Erythroblast (primary cell): ENCODE measurements around the gene SLC5A8.

Source experiments
- DNase-seq, 2 experiments: peaks; one replicate each; lab custom pipeline; 2025; lab: John Stamatoyannopoulos, UW
- GATA1 ChIP-seq: IDR thresholded peaks from 2 replicates; pipeline ENCODE4 v1.6.1; 2011; ENCODE audit warnings: low read depth, mild to moderate bottlenecking, control low read depth, low read length, moderate library complexity
- POLR2A ChIP-seq: IDR thresholded peaks from 2 replicates; pipeline ENCODE4 v1.6.1; 2011; ENCODE audit warnings: mild to moderate bottlenecking, low read length

The SLC5A8 gene, protein sequence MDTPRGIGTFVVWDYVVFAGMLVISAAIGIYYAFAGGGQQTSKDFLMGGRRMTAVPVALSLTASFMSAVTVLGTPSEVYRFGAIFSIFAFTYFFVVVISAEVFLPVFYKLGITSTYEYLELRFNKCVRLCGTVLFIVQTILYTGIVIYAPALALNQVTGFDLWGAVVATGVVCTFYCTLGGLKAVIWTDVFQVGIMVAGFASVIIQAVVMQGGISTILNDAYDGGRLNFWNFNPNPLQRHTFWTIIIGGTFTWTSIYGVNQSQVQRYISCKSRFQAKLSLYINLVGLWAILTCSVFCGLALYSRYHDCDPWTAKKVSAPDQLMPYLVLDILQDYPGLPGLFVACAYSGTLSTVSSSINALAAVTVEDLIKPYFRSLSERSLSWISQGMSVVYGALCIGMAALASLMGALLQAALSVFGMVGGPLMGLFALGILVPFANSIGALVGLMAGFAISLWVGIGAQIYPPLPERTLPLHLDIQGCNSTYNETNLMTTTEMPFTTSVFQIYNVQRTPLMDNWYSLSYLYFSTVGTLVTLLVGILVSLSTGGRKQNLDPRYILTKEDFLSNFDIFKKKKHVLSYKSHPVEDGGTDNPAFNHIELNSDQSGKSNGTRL

DNA sequence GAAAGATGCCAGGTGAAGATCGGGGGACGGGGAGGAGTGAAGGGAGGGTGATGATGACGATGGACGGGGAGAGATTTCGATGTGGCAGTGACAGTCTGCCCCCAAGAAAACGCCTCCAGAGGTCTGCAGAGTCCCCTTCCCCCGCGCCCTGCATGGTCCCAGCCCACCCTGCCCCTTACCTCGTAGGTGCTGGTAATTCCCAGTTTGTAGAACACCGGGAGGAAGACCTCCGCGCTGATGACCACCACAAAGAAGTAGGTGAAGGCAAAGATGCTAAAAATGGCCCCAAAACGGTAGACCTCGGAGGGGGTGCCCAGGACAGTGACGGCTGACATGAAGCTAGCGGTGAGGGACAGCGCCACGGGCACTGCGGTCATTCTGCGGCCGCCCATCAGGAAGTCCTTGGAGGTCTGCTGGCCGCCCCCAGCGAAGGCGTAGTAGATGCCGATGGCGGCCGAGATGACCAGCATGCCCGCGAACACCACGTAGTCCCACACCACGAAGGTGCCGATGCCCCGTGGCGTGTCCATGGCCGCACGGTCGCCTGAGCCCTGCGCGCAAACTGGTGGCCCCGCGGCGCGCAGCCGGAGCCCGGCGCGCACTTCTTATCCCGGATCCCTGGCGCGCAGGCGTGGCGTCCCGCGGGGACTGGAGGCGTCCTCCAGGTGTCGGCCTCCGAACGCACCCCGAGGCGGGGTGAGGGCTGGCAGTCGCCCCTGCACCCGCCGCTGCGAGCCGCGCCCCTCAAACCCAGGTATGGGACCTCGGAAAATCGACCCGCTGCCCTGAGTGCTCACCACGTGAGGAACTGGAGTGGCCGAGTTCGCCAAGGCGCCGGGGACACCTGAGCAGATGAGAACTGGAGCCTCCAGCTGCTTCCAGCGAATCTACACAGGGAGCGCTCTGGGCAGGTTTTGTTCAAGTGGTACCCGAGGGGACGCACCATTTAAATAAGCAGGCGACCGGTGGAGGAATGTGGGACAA, at the start of gene SLC5A8:
Gene SLC5A8 (minus strand): TSS at position 920 of the 984 bp plus-strand sequence. CDS start 390 bp downstream, at position 530.
- no peak for DNase-seq
- no peak for TF ChIP-seq POLR2A
- no peak for TF ChIP-seq GATA1

DNA sequence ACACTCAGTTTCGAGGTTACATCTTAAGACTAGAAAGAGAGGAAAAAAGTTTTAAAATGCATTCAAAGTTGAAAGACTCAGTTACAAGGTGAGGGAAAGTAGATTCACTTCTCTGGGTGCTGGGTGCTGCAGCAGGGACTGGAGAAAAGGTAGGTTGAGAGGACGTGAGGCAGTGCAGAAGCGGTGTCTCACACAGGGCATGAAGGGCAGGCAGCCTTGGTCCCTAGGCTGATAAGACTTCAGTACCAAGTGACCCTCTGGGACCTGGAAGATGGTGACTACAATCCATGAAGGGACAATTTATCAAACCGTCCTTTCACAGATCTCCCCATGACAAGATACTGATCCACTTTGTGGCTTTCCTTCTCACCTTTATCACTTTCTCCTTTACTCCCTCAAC, 47.3 kb upstream of the SLC5A8 start:
- DNase-seq: no peak
- TF ChIP-seq POLR2A: no peak
- no peak for TF ChIP-seq GATA1

DNA sequence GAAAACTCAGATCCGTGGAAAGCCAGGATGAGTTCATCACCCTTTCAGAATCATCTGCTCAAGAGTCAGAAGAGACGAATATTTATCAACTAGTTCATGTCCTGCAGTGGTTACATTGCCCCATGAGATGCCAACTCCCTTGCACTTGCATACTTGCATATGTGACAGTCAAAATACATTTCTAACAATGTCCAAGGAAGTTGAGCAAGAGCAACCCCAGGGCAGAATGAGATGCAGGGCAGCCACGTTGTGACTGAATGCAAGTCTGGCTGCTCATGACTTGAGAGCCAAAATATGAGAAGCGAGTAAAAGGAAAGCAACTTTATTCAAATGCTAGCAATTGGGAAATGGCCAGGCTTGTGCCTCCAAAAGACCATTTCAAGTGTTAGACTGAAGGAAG, 46.2 kb upstream of the SLC5A8 start:
- DNase-seq: no peak
- TF ChIP-seq GATA1 (no peak), POLR2A (no peak)

DNA sequence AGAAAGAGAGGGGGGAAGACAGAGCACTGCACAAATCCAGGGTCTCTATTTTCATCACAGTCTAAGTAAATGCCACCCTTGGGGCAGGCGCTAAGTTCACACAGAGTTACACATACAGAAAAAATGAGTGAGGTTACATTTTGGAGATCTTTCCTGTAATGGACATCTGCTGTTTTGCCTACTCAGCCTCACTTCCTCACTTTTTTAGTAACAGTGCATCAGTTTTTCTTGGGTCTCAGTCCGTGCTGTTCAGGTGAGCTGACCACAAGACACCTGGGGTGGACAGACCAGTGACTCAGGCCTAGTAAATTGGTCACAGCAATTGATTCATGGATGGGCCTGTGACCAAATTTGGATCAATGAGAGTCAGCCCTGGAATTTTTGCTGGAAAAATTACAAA, 33.6 kb upstream of the SLC5A8 start:
- DNase-seq: no peak
- TF ChIP-seq POLR2A (no peak), GATA1 (no peak)

DNA sequence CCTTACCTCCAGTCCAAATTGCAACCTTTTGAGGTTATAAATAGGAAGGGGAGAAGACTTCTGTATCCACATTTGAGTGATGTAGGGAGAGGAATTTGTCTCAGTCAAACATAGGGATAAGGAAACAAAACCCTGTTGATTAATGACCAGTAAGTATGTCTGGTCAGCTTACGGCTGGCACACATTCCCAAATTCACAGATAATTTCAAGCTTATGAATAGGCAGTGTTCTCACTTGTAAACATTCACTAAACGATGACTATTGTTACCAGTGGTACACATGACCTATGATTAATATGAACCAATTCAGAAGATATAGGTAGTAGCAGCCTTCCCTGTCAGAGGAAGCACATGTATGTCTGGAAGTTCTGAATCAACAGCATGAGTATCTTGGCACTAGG, 33.0 kb upstream of the SLC5A8 start:
- no peak for TF ChIP-seq GATA1
- TF ChIP-seq POLR2A: no peak
- no peak for DNase-seq

DNA sequence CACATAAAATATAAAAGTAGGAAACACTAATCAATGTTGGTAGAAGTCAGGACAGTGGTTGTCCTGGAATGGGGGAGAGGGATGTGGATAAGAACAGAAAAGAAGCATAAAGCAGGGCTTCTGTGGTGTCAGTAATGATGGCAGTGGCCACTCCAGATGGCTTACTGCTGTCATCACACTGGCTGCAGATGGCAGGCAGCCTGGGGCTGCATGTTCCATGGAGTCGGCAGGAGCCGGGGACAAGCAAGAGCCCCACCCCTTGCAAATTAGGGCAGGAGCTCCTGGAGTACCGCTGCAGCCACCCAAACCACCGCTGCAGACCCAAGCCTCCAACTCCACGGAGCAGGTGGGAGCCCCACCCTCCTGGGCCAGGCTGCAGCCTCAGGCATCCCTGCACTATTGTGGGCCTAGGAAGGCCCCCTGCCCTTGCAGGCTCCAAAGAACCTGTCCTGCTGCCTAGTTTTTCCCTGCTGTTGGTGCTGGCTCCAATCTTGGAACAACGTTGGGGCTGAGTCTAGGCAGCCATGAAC, 28.8 kb upstream of the SLC5A8 start:
- TF ChIP-seq POLR2A: no peak
- TF ChIP-seq GATA1: no peak
- DNase-seq: no peak

DNA sequence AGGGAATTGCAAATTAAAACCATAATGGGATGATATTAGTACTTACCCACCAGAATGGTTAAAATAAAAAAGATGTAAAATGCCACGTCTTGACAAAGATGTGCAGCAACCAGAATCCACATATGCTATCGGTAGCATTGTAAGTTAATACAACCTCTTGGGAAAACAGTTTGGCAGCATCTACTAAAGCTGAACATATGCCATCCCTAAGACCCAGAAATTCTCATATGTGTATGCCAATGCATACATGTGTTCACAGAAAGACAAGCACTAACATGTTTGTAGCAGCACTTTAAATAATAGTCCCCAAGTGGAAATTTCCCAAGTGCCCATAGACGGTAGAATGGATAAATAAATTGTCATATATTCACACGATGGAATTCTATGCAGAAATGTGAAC, 28.3 kb upstream of the SLC5A8 start:
- TF ChIP-seq GATA1: no peak
- no peak for TF ChIP-seq POLR2A
- no peak for DNase-seq

DNA sequence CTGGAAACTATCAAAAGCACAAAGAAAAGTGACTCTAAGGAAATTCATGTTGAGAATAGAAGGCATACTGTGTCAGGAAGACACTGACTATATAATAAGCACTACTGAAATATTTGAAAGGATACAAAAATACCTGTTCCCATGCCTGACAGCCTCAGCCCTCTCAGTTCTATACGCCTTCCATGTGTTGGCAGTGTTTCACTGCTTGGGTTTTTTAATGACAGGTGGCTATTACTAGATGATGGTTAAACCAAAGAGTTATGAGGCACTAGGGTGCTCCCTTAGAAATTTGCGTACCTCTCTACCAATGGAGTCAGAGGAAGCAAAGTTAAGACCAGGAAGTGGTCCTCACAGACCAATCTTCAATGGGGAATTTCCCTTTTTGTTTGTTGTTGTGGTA, 25.6 kb upstream of the SLC5A8 start:
- TF ChIP-seq POLR2A (no peak), GATA1 (no peak)

DNA sequence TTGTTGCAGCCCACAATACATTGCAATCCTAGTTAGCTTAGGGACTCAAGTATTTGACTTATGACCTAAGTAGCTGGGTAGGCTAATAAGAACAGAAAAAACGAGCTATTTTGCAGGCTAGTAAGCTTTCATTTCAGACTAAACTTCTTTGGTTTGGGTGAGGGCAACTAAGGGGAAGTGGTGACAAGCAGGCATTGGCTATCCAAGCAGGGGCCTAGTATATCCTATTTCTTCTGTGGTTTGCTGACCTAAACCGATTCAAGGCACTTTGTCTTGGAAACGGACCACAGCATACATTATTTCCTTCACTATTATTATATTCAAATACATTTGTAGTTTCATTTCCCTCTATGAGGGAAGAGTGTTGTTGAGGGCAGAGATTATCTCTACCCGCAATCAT, 21.6 kb upstream of the SLC5A8 start:
- DNase-seq: no peak
- TF ChIP-seq GATA1: no peak
- TF ChIP-seq POLR2A: no peak

More for the DNA sequence above, 25.6 kb upstream of the SLC5A8 start:
- no peak for DNase-seq

DNA sequence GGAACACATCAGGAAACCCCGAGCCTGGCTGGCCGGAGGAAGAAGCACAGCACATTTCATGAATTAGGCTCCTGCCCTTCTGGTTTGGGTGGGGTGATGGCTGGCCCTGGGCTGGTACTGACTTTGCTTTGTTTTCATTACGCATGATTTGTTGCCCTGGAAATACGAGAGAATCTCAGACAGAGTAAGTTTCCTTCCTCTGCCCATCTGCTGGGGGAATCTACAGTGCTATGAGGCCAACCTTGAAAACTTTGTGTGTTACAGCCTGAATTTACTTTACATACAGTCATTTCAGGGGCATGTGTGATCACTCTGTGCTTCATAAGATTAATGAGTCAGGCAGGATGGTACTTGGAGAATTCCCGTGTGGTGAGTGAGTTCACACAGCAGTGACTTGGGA, 20.5 kb upstream of the SLC5A8 start:
- DNase-seq: no peak
- no peak for TF ChIP-seq POLR2A
- no peak for TF ChIP-seq GATA1

DNA sequence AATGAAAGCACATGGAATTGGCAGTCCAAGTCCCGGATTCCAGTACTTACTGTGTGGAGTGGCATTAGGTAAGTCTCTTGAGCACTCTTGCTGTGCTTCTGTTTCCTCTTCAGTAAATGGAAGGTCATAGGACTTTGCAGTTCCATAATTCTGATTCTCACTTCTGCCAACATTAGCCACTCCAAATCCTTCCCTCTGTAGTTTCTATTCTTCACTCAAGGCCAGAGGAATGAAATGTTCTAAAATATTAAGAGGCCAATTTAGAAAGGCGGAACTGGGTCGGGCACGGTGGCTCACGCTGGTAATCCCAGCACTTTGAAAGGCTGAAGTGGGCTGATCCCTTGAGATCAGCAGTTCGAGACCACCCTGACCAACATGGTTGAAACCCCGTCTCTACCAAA, 19.8 kb upstream of the SLC5A8 start:
- no peak for DNase-seq
- TF ChIP-seq GATA1 (no peak), POLR2A (no peak)

DNA sequence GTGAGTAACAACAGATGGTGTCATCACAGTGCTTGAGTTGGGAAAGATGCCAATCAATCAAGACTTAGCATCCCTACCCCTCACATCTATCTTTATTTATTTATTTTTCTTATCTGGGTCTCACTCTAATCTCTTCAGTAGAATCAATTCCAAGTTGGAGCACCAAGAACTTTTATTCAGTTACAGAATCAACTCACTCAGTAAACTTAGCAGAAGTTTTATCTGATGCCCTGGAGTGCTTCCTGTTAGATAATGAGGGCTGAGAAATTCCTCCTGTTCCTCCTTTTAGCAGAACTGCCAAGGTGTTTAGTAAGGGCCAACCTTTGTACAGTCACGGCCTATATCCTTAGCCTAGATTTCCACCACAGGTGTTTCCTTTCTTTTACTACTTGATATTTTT, 11.3 kb upstream of the SLC5A8 start:
- TF ChIP-seq GATA1 (no peak), POLR2A (no peak)
- no peak for DNase-seq

DNA sequence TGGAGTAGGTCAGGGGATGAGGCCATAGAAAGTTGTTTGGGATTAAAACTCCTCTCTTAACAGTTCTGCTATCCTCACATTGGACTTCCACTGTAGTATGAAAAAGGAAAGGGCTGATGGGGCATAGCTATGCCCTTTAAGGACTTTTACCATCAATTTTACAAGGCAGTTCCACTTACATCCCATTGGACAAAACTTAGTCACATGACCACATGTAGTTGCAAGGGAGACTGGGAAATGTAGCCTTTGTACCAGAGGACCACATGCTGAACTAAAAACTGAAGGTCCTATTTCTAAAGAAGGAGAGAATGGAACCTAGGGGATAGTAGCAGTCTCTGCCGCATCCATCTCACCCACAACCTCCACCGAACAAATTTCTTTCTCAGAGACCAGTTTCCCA, 6.8 kb upstream of the SLC5A8 start:
- no peak for TF ChIP-seq POLR2A
- no peak for DNase-seq
